Measurements from ENCODE around the gene RABAC1. TPM values are rescaled to one million over a fixed set of nuclear protein-coding genes. Genes with fewer than 3 reads are reported as not detected.
A peak's percentile ranks its signal among the peaks of the same experiment; 100 is the strongest.

The RABAC1 gene
- polyA plus RNA-seq, 1 donor (not counting 4 experiments of a cell fraction or from before 2014, with no cell fraction given): 107 TPM

- DNase-seq (ENCODE audit: low read depth, low spot score): no peak
- TF ChIP-seq EZH2 (IDR thresholded peaks at IDR 0.05; ENCODE audit: low read length) (no peak), CTCF (optimal IDR thresholded peaks at IDR 0.05 in 1 of 3, IDR thresholded peaks at IDR 0.05 in 1 of 3, conservative IDR thresholded peaks at IDR 0.05 in 1 of 3; ENCODE audit: extremely low read depth in 1 of 3, insufficient read depth in 2 of 3, low read length in 3 of 3) (no peak)
- H3K4me1 ChIP-seq (ENCODE audit: control insufficient read depth, extremely low read depth, insufficient read depth, low read length): no peaks in the 10 kb centered on the region
- dilution Hi-C loops (cut with MboI; ENCODE audit: extremely low pct_ligation_motif_present, low sequenced_read_pairs): no loop called here
- no peaks in the 10 kb centered on the region for H3K9me3 ChIP-seq (ENCODE audit: control insufficient read depth, low read depth, low read length)
- no peaks in the 10 kb centered on the region for H3K9me1 ChIP-seq (ENCODE audit: control insufficient read depth, extremely low read depth, insufficient read depth, low read length)
- H3K9ac ChIP-seq (ENCODE audit: control insufficient read depth, extremely low read depth, insufficient read depth, low read length): no peak overlapping the region
- FAIRE-seq: no peak
- H2AFZ ChIP-seq (ENCODE audit: control insufficient read depth, low read length): no peak overlapping the region
- H4K20me1 ChIP-seq (ENCODE audit: control insufficient read depth, extremely low read depth, insufficient read depth, low read length): no peaks in the 10 kb centered on the region
- H3K36me3 ChIP-seq (ENCODE audit: control insufficient read depth in 2 of 2, extremely low read depth in 1 of 2, insufficient read depth in 2 of 2, low read length in 2 of 2): no peaks in the 10 kb centered on the region
- no peak overlapping the region for H3K27ac ChIP-seq (ENCODE audit: control insufficient read depth, insufficient read depth, low read length)
- H3K79me2 ChIP-seq (ENCODE audit: control insufficient read depth, insufficient read depth, low read length): no peaks in the 10 kb centered on the region
- no peak overlapping the region for H3K4me2 ChIP-seq (ENCODE audit: control insufficient read depth, extremely low read depth, insufficient read depth, low read depth, low read length)
- no peak overlapping the region for H3K4me3 ChIP-seq (ENCODE audit: control insufficient read depth in 2 of 3, extremely low read depth in 1 of 3, insufficient read depth in 2 of 3, low read depth in 1 of 3, low read length in 3 of 3)
- H3K27me3 ChIP-seq (ENCODE audit: control insufficient read depth, extremely low read depth, insufficient read depth, low read length): peaks cover 61% of the 10 kb centered on the region
These were observed 40.7 kb upstream of the RABAC1 start for GRCh38 chr19:41999878-42000208.

GRCh38 chr19:41999071-41999877, 40.2 kb upstream of the RABAC1 start:
- H3K79me2 ChIP-seq (ENCODE audit: control insufficient read depth, insufficient read depth, low read length): no peaks in the 10 kb centered on the region
- H3K27me3 ChIP-seq (ENCODE audit: control insufficient read depth, extremely low read depth, insufficient read depth, low read length): peaks cover 65% of the 10 kb centered on the region
- TF ChIP-seq EZH2 (IDR thresholded peaks at IDR 0.05; ENCODE audit: low read length) (no peak), CTCF (optimal IDR thresholded peaks at IDR 0.05 in 1 of 3, IDR thresholded peaks at IDR 0.05 in 1 of 3, conservative IDR thresholded peaks at IDR 0.05 in 1 of 3; ENCODE audit: extremely low read depth in 1 of 3, insufficient read depth in 2 of 3, low read length in 3 of 3) (peak in 1 of 3 experiments; percentile 23)
- no peak overlapping the region for H3K4me3 ChIP-seq (ENCODE audit: control insufficient read depth in 2 of 3, extremely low read depth in 1 of 3, insufficient read depth in 2 of 3, low read depth in 1 of 3, low read length in 3 of 3)
- dilution Hi-C loops (cut with MboI; ENCODE audit: extremely low pct_ligation_motif_present, low sequenced_read_pairs): no loop called here
- no peaks in the 10 kb centered on the region for H3K9me1 ChIP-seq (ENCODE audit: control insufficient read depth, extremely low read depth, insufficient read depth, low read length)
- DNase-seq (ENCODE audit: low read depth, low spot score): no peak
- H3K4me2 ChIP-seq (ENCODE audit: control insufficient read depth, extremely low read depth, insufficient read depth, low read depth, low read length): no peak overlapping the region
- FAIRE-seq: no peak
- H3K4me1 ChIP-seq (ENCODE audit: control insufficient read depth, extremely low read depth, insufficient read depth, low read length): no peaks in the 10 kb centered on the region
- no peak overlapping the region for H2AFZ ChIP-seq (ENCODE audit: control insufficient read depth, low read length)
- no peak overlapping the region for H3K27ac ChIP-seq (ENCODE audit: control insufficient read depth, insufficient read depth, low read length)
- H3K9ac ChIP-seq (ENCODE audit: control insufficient read depth, extremely low read depth, insufficient read depth, low read length): no peak overlapping the region
- no peaks in the 10 kb centered on the region for H3K9me3 ChIP-seq (ENCODE audit: control insufficient read depth, low read depth, low read length)
- no peaks in the 10 kb centered on the region for H4K20me1 ChIP-seq (ENCODE audit: control insufficient read depth, extremely low read depth, insufficient read depth, low read length)
- no peaks in the 10 kb centered on the region for H3K36me3 ChIP-seq (ENCODE audit: control insufficient read depth in 2 of 2, extremely low read depth in 1 of 2, insufficient read depth in 2 of 2, low read length in 2 of 2)

Measured in keratinocyte (primary cell).